Measurements from ENCODE around the gene OPTC. TPM values are rescaled to one million over a fixed set of nuclear protein-coding genes. Genes with fewer than 3 reads are reported as not detected.
A peak's percentile ranks its signal among the peaks of the same experiment; 100 is the strongest.

The OPTC gene
- total RNA-seq, 1 experiment from 2014 or later: not detected

DNA sequence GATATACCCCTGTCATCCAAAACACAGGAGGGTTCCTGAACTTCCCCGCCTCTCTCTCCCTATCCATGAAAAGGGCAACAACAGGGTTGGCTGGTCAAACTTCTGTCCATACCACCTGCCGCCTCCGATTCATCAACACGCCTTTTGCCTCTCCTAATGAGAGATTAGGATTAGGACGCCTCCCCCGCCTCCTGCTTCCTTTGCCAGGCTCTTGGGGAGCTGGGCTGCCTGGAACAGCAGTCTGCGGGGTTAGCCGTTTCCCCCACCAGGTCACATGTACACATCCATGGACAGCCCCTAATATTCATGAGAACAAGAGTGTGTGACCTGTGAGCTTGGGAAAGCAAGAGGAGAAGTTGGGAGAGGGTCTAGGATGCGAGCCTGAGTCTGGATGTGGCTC is 2.3 kb upstream of the OPTC start:
- no peak for DNase-seq (ENCODE audit: low spot score)

DNA sequence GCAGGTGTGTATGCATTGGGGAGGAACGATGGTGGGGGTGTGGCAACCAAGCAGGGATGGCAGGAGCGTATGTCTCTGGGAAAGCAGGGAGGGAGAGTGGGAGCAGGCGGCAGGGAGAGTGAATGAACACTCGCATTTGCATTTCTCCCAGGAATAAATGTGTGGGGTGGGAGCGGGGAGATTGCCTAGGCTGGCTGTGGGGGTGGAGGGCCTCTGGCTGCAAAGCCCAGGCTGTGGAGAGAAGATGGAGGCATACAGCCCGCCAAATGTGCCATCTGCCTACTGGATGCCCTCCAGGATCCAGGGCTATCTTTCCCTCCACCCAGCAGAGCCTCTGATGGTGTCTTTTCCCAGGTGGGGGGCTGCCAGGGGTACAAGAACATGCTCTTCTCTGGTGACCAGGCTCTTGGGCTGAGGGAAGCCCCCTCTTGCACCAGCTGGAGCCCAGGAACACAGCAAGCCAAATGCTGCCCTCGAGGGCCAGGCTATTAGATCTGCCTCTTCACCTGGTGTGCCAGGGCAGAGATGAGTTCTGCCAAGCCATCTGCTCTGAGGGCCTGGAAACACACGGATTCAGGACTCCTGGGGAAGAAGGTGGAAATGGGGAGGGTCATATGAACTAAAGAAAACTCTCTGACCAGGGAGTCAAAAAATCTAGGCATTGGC is 1.7 kb upstream of the OPTC start:
- no peak for DNase-seq (ENCODE audit: low spot score)

DNA sequence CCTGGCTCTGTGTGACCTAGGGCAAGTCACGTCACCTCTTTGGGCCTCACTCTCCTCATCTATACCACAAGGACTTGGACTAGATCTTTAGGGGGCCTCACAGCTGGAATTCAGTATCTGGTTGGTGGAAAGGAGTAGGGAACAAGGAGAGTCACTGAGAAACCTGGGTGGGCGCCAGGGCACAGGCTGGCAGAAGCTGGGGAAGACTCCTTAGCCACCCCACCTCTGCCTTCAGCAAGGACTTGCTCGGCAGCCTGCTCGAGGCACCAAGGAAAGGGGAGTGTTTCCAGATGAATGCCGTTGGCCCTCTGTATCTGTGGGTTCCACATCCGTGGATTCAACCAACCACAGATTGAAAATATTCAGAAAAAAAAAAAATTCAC is 1.2 kb upstream of the OPTC start:
- DNase-seq (ENCODE audit: low spot score): no peak

DNA sequence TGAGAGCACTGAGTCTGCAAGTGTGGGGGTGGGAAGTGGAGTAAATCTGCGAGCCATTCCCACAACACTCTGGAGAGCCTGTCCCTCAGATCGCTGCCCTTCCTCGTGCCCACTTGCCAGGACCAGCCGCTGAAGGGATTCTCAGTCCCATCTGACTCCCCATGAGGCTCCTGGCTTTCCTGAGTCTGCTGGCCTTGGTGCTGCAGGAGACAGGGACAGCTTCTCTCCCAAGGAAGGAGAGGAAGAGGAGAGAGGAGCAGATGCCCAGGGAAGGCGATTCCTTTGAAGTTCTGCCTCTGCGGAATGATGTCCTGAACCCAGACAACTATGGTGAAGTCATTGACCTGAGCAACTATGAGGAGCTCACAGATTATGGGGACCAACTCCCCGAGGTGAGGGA is 1.9 kb downstream of the OPTC start:
- no peak for DNase-seq (ENCODE audit: low spot score)

DNA sequence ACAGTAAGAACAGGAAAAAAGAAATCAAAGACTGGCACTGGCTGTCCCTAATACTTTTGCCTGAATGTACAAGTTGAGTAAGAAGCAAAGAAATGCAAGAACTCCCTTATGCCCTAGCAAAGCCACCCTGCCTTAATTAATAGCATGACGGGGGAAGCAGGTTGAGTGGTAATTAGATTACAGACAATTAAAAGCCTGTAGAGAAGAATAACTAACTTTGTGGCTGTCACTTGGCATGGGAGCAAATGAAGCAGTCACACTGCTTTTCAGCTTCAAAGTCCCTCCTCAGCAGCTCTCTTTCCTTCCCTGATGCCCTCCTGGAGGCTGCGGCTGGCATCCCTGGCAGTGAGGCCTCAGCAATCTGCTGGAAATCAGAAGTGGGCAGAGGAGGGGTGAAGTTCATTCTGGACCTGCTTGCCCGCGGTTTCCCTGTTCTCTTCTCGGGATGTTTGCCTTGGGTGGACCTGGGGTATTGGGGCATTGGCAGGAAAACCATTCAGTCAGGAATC is 3.4 kb downstream of the OPTC start:
- no peak for DNase-seq (ENCODE audit: low spot score)

DNA sequence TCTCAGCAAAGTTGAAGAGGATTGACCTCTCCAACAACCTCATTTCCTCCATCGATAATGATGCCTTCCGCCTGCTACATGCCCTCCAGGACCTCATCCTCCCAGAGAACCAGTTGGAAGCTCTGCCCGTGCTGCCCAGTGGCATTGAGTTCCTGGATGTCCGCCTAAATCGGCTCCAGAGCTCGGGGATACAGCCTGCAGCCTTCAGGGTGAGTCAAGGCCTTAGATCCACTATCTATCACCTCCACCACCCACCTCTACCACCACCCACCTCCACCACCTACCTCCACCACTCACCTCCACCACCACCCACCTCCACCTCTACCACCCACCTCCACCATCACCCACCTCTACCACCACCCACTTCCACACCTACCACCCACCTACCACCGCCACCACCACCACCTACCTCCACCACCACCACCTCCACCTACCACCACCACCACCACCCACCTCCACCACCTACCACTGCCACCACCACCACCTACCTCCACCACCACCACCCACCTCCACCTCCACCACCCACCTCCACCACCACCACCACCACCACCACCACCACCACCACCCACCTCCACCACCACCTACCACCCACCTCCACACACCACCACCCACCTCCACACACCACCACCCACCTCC is 5.8 kb downstream of the OPTC start:
- no peak for DNase-seq (ENCODE audit: low spot score)

DNA sequence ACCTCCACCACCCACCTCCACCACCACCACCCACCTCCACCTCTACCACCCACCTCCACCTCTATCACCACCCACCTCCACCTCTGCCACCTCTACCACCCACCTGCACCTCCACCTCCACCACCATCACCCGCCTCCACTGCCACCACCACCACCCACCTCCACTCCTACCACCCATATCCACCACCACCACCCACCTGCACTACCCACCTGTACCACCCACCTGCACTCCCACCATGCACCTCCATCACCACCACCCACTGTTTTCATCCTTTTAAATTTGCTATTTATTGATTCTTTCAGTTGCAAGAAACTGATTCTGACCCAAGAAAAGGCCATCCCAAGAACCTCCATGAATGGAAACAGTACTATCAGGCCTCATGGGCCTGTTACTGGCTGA is 6.3 kb downstream of the OPTC start:
- DNase-seq (ENCODE audit: low spot score): no peak

DNA sequence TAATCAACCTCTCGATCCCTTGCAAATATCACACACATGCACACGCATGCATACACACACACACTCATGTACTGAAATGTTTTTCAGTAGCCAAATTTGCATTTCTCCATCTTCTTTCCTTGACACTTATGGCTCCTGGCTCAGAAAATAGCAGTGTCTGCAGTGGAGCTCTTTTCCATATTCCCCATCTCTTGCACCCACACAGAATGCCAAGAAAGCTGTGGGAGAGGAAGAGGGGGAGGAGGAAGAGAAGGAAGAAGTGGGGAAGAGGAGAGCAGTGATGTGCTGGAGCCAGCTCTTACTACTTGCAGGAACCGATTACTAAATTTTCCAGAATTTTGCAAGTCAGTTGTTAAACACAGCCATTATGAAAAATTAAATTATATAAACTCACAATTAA is 9.9 kb downstream of the OPTC start:
- DNase-seq (ENCODE audit: low spot score): no peak

DNA sequence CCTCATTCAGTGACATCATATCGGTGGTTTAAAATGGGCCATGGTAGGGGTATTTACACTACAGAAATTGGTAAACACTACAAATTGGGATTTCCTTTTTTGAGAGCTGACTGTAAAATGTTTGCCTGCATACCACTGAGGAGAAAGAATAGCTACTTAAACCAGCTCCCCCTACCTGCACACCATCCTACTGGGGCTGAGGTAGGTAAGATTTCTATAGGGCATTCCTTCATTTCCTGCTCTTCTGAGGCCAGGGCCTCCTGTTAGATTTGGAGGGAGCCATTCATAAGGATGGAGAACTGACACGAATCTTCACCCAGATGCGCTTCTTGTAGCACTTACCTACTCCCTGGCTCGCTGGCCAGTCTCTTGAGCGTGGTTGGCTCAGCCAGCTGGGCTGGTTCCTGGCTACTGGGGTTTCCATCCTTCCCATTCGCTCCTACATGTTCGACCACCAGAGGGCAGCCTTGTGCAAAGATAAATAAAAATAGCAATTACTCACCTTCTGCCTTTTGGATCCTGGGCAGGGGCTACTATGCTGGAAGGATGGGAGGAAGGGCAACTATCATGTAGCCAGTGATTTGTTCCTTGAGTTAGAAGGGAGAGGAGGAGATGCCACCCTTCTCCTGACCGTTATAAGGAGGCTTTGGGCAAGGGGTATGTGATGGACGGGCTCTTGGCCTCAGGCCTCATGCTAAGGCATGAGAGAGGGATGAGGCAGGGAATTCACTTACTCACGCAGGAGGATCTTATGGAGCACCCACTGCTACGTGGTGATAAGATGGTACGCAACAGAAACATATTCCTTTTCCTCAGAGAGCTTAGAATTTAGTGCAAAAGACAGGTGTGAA is 10.7 kb downstream of the OPTC start:
- DNase-seq (ENCODE audit: low spot score): peak; percentile 72

DNA sequence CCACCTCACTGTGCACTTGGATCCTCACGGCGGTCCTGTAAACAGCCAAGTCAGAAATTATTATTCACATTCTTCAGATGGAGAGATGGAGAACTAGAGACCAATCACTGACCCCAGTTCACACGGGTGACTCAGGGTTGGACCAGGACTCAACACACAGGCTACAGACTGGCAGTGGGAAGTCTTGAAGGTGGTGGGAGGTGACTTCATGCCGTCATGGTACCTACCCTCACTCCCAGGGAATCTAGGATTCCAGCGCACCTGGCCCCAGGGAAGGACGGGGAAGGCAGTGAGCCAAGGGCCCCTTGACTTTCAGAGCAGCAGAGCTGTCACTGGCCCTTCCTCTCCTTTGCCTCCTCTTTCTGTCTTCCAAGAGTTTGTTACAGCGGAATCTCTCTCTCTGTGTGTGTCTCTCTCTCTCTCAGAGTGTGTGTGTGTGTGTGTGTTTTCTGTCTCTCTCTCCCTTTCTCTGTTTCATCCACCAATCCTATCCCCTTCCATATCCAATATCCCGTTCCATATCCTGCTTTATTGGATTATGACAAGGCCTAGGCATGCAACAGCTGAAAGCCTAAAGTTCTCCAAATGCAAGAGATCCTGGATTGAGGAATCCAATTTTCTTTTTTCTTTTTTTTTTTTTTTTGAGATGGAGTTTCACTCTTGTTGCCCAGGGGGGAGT is 11.7 kb downstream of the OPTC start:
- no peak for DNase-seq (ENCODE audit: low spot score)

DNA sequence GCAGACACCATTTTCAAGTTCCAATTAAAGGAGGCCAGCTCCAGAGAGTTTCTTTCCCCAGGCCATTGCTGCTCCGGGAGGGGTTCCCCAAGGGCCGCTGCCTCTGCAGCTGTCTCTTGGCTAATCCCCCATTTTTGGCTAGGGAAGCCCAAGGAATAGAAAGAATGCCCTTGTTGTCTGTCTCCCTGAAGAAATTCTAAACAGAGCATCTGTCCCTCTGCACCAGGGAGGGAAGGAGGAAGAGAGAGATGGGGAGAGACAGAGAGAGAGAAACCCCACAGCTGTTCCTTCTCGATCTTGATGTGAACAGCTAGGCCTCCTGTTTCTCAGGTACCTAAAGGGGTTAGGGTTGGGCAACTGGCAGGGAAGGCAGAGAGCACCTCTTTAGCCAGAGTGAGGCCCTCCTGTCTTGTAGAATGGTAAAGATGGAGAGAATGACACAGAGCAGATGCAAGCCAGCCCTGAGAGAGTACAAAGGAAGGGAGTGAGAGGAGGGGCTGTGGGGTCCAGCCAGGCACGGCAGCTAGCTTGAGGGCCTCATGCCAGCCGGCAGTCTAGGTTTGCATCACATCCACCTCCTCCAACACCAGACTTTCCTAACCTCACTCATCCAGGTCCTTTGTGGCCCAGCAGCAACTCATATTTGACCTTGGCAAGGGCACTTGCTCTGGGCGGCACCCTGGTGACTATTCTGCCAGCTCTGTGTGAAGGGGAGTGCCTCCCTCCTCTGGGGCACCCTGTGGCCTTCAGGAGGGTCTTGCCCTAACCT is 13.1 kb downstream of the OPTC start:
- no peak for DNase-seq (ENCODE audit: low spot score)

DNA sequence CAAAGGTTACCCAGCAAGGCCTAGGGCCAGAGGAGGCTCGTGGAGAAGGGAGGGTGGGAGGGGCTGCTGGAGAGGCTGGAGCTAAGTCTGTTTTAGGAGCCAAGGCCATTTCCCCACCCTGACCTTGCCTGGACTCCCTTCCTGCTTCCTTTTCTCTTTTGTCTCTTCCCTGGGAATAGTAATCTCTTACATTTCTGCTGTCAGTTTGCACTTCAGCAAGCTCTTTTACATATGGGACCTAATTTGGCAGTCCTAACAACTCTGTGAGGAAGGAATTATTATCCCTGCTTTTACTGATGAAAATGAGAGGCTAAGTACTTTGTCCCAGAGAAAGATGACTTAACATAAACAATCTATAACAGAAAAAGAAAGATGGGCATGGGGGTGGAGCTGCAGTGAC is 13.8 kb downstream of the OPTC start:
- DNase-seq (ENCODE audit: low spot score): no peak

DNA sequence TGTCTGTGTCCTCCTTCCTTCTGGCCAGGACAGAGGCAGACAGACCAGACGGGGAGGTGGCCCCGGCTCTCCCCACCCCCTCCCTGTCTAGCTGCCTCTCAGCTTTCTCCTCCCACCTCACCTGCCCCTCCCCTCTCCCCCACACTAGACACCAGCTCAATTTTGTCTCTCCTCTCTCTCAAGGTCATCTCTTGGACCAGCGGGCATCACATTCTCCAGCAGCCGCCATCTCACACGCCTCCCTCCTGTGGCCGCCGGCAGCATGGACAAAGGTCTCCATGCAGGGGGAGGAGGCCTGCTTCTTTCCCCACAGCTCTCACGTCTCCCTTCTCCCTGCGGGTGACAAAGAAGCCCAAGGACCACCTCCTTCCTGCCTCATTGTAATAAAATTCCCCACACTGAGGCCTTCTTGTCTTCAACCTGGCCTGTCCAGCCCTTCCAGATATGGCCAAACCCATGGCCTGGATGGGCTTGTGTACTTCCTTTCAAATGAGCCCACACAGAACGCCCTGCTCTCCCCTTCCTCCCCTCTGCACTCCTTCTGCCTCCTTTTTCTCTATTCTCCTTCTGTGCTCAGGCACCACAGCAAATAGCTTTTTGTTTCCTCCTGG is 14.6 kb downstream of the OPTC start:
- DNase-seq (ENCODE audit: low spot score): no peak

DNA sequence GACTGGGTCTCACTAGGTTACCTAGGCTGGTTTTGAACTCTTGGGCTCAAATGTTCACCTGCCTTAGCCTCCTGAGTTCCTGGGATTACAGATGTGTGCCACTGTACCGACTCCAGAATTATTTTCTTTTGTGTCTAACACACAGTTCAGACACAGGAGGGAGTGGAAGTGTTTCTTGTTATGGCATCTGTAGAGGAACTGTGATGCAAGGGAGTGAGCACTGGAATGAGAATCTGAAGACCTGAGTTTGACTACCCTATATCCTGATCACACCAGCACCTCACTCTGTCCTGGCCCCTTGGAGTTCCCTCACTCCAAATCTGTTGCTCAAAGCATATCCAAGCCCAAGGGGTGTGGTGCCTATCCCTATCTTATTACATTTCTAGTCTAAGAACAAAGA is 15.2 kb downstream of the OPTC start:
- DNase-seq (ENCODE audit: low spot score): no peak

DNA sequence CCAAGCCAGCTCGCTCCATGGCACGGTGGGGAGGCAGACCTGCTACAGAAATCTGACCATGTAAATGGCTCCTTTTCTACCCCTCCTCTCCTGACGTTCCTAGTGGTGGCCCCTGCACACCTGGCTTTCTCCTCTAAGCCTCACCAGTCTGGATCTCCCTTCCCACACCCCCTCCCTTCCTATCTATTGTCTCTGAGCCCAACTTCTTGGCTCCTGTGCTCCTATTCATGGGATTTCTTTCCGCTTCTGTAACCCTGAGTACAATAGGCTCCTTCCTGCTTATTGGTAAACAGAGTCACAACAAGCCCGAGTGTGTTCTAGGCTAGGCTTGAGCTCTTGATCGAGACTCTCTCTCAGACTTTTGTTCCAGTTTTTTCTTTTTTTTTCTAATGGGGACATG is 17.6 kb downstream of the OPTC start:
- DNase-seq (ENCODE audit: low spot score): no peak

DNA sequence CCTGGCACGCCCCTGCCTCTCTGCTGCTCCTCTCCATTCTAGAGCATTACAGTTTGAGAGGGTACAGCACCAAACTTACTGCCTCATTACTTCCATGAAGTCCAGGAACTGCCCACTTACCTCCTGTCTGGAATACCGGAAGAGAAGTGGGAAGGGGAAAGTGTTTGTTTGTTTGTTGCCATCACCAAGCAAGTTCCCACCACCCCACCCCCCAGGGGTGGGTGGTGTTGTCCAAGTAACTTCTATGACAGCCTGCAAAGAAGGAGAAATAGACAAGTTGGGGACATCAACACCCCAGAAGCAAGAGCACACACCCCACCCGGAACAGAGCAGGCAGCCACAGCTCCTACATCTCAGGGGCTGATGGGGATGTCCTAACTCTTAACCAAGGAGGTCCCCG is 18.0 kb downstream of the OPTC start:
- no peak for DNase-seq (ENCODE audit: low spot score)

DNA sequence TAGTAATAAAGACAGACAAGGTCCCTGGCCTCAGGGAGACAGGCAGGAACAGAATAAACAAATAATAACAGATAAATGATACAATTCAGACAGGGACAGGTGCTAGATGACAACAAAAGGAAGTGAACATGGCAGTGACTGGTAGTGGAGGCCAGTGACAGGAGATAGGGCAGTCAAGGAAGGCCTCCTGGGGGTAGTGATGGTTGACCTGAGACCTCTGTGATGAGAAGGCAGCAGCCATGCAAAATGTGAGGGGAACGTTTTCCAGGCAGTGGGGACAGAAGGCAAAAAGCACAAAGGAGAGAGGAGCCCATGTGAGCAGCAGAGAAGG is 18.5 kb downstream of the OPTC start:
- no peak for DNase-seq (ENCODE audit: low spot score)

DNA sequence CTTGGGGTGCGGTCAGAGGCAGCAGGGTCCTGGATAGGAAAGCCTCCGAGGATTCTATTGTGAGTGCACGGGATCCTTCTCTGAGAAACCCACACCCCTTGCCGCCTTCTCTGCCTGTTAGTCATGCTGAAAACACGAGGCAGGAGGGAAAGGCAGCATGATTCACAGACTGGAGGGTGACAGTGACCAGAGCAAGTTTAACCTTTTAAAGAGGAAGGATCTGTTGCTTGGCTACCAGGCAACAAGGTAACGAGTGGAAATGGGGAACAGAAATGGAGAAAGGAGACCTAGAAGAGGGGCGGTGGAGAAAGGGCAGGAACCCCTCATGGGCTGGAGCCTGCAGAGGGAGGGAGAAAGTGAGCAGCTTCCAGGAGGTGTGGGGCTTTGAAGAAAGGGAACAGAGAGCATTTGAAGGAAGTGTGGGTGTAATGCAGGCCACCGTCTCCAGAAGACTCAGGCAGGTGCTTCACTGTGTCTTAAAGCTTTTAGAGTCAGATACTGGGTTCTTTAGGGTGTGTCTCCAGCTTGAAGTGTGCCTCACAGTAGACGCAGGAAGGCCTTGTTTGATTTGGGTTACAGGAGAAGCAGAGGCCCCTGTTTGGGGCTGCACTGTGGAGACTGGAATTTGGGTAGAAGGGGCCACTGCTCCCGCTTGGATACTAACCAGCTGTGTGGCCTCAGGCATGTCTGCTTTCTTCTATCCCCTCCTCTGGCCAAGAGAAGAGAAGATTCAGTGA is 19.1 kb downstream of the OPTC start:
- DNase-seq (ENCODE audit: low spot score): peak; percentile 70

DNA sequence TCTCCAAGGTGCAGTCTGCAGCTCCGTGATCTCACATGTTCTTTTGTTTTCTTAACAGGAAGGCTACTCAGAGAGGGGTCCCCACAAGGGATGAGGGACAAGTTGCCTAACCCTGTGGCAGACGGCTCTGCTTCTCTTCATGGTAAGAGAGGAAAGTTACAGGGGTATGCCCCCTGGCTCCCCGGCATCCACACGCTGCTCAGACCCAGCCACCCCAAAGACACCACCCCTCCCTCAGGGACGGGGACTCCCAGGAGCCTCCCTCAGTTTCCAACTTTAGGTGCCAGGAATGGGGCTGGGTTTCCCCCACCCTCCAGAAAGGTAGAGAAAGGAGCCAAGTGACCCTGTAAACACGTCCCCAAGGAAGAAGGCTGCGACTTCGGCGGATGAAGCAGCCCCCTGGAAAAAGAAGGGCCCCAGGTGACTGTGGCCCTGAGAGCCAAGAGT is 19.7 kb downstream of the OPTC start:
- no peak for DNase-seq (ENCODE audit: low spot score)

DNA sequence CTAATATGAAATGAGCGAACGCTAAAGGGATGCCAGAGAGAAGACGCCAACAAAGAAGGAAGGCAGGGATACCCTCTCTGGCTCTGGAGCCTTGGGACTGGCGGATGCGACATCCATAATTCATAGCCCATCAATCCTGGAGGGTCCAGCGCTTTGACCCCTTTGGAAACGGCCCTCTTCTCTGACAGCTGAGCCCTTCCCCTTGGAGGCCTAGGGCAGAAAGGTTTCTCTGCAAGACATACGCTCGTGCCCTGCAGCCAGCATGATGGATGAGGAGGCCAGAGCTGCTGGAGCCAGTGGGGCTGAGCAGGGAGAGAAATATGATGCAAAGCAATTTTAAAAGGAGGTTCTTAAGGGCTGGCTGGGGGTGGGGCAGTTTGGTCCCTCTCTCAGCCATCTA is 22.2 kb downstream of the OPTC start:
- no peak for DNase-seq (ENCODE audit: low spot score)

All from H4 (cell line).